HepG2 (cell line): ENCODE measurements around the gene CDC42EP5. TPM values are rescaled to one million over a fixed set of nuclear protein-coding genes. Genes with fewer than 3 reads are reported as not detected.
"Not testable (repeated sequence)": the region's sequence is repeated elsewhere in the genome, so short reads cannot be mapped to it uniquely, and the experiment has no call there.

Experiments used
- ATAC-seq: fragments of 200-7000 bp; cut with Tn5 transposase; 3 replicates; pipeline ENCODE4 v1.9.1; 2020; ENCODE audit warnings: mild to moderate bottlenecking, moderate library complexity
- BruUV-seq: library from RNA; stranded (reverse); fragments of 400-500 nt; replicated peaks from 2 replicates; lab custom pipeline; 2021; lab: Mats Ljungman, UMichigan
- CTCF ChIA-PET: fragments of 300-600 bp; formaldehyde crosslinking; extraction: SDS; loops from one replicate; lab custom pipeline; 2021; ENCODE audit warnings: low total read pairs, inconsistent platforms, low intra/inter-chr PET ratio; lab: Yijun Ruan, JAX
- POLR2A ChIA-PET: fragments of 350-600 bp; sonication (Branson Sonifier 250); formaldehyde crosslinking; loops from one replicate; lab custom pipeline; 2020; ENCODE audit warnings: antibody characterized with exemption, inconsistent platforms; lab: Yijun Ruan, JAX
- DNase-seq: peaks from one replicate; pipeline ENCODE4 v3.0.0-alpha.2; 2015; ENCODE audit warnings: low spot score
- FAIRE-seq: peaks from 3 replicates; lab custom pipeline; 2011; peaks lifted over from hg19 to GRCh38; lab: Jason Lieb, UNC
- H2AFZ ChIP-seq: one replicate; pipeline ENCODE4 v1.6.1; 2011; ENCODE audit warnings: low read length, inconsistent platforms
- H3K27ac ChIP-seq: fragments of 300-600 bp; 3 replicates; pipeline ENCODE4 v1.8.0; 2011; ENCODE audit warnings: mixed run types, mild to moderate bottlenecking, mixed read lengths, low read length, inconsistent platforms; ENCODE audit not compliant: insufficient read depth; ENCODE audit errors: extremely low read length
- H3K27me3 ChIP-seq, 2 experiments: fragments of 200-600 bp in 1 of 2; 2 replicates in 1 of 2; 3 replicates in 1 of 2; pipeline versions ENCODE4 v1.6.0 to v1.8.0; 2011; ENCODE audit warnings: low read length in 2 of 2, mild to moderate bottlenecking in 2 of 2, moderate library complexity in 2 of 2, inconsistent platforms in 1 of 2; ENCODE audit not compliant: insufficient read depth in 2 of 2, control insufficient read depth in 1 of 2
- H3K36me3 ChIP-seq, 2 experiments: fragments of 200-600 bp in 1 of 2; replicated peaks in 1 of 2; 2 replicates in 1 of 2; 3 replicates in 1 of 2; pipeline versions ENCODE4 v1.5.1 to v1.8.0; 2011; ENCODE audit warnings: low read length in 2 of 2, inconsistent platforms in 1 of 2; ENCODE audit not compliant: insufficient read depth in 2 of 2, control insufficient read depth in 1 of 2
- H3K4me1 ChIP-seq: 2 replicates; pipeline ENCODE4 v1.5.1; 2012; ENCODE audit warnings: low read length, inconsistent platforms; ENCODE audit not compliant: insufficient read depth
- H3K4me2 ChIP-seq: 2 replicates; pipeline ENCODE4 v1.6.0; 2011; ENCODE audit warnings: low read depth, low read length, inconsistent platforms
- H3K4me3 ChIP-seq, 3 experiments: fragments of 200-600 bp in 1 of 3; sonication (generic), shearing (Covaris generic) in 1 of 3; replicated peaks in 1 of 3; 2 replicates each; pipeline ENCODE4 v1.5.1; 2011 to 2016; ENCODE audit warnings: low read length in 3 of 3, inconsistent platforms in 2 of 3, low read depth in 2 of 3, mild to moderate bottlenecking in 2 of 3, control low read depth in 1 of 3, mixed read lengths in 1 of 3; ENCODE audit not compliant: insufficient read depth in 1 of 3
- H3K79me2 ChIP-seq: one replicate; pipeline ENCODE4 v1.6.1; 2011; ENCODE audit warnings: low read length, inconsistent platforms; ENCODE audit not compliant: insufficient read depth
- H3K9ac ChIP-seq: 2 replicates; pipeline ENCODE4 v1.6.0; 2011; ENCODE audit warnings: mild to moderate bottlenecking, low read depth, low read length, inconsistent platforms; ENCODE audit not compliant: insufficient read depth
- H3K9me3 ChIP-seq: 2 replicates; pipeline ENCODE4 v1.5.1; 2012; ENCODE audit warnings: mild to moderate bottlenecking, low read length
- H4K20me1 ChIP-seq: 2 replicates; pipeline ENCODE4 v1.6.0; 2011; ENCODE audit warnings: inconsistent platforms, mild to moderate bottlenecking, low read length, moderate library complexity; ENCODE audit not compliant: insufficient read depth
- HNRNPLL ChIP-seq: fragments of 200-400 bp; formaldehyde crosslinking; IDR thresholded peaks from 2 replicates; pipeline ENCODE4 v1.6.1; 2017; ENCODE audit warnings: mild to moderate bottlenecking, low read depth, low read length; ENCODE audit not compliant: poor library complexity, severe bottlenecking
- SKI ChIP-seq: fragments of 450-650 bp; IDR thresholded peaks from one replicate; pipeline ENCODE4 v1.6.1; 2018; ENCODE audit warnings: mild to moderate bottlenecking; ENCODE audit not compliant: partially characterized antibody
- TCF7 ChIP-seq: sonication (generic); IDR thresholded peaks from 2 replicates; pipeline ENCODE4 v1.6.1; 2016; ENCODE audit warnings: antibody characterized with exemption, low read depth
- WGBS: methylation state at CpG from one replicate; pipeline ENCODE4 v1.1.6; 2017; ENCODE audit warnings: low lambda C conversion rate; 5-methylcytosine and 5-hydroxymethylcytosine counted together
- in situ Hi-C: cut with HindIII; loops from 2 replicates; pipeline ENCODE4 v1.10.0; 2017; ENCODE audit warnings: low pct_unique_long_range_greater_than_20kb; ENCODE audit not compliant: extremely low pct_ligation_motif_present
- intact Hi-C: fragments of 100-400 bp; cut with micrococcal nuclease; formaldehyde crosslinking; loops from one replicate; pipeline ENCODE4 v1.10.0; 2022; ENCODE audit not compliant: unreplicated experiment
- polyA plus RNA-seq, 8 experiments: library from polyadenylated mRNA; depleted of rRNA in 3 of 8; stranded (reverse) in 7 of 8; unstranded in 1 of 8; fragments of >200 nt; fragmentation: Illumina TruSeq in 4 of 8; extraction: Trizol in 4 of 8; gene quantifications; 2 replicates each; pipeline versions ENCODE4 v1.2.1 to v1.2.3, GENCODE V29; 2011 to 2016; ENCODE audit warnings: low read depth in 4 of 8, missing spikeins in 1 of 8, mixed read lengths in 1 of 8; ENCODE audit not compliant: insufficient read depth in 1 of 8
- total RNA-seq, 5 experiments: library from RNA; depleted of rRNA; stranded (reverse); fragments of >200 nt; fragmentation: Illumina TruSeq; extraction: Trizol; gene quantifications; 2 replicates each; pipeline ENCODE4 v1.2.3, GENCODE V29; 2016; ENCODE audit warnings: low read depth in 1 of 5

The CDC42EP5 gene
- total and polyA plus RNA-seq, 2 of the 13 experiments (the other 11 are each of a cell fraction or from before 2014, with no cell fraction given) = 0.41 to 1.6 TPM

DNA sequence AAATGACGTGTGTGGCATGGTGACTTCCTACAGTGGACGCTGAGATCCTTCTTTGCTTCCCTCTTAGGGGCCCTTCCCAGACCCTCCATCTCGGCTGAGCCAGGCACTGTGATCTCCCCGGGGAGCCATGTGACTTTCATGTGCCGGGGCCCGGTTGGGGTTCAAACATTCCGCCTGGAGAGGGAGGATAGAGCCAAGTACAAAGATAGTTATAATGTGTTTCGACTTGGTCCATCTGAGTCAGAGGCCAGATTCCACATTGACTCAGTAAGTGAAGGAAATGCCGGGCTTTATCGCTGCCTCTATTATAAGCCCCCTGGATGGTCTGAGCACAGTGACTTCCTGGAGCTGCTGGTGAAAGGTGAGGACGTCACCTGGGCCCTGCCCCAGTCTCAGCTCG, 34.7 kb upstream of the CDC42EP5 start:
- WGBS = 9% methylated on average over 10 of the region's 12 CpGs
- BruUV-seq = no TSS peak
- no peaks in the 10 kb centered on the region for H3K27me3 ChIP-seq

DNA sequence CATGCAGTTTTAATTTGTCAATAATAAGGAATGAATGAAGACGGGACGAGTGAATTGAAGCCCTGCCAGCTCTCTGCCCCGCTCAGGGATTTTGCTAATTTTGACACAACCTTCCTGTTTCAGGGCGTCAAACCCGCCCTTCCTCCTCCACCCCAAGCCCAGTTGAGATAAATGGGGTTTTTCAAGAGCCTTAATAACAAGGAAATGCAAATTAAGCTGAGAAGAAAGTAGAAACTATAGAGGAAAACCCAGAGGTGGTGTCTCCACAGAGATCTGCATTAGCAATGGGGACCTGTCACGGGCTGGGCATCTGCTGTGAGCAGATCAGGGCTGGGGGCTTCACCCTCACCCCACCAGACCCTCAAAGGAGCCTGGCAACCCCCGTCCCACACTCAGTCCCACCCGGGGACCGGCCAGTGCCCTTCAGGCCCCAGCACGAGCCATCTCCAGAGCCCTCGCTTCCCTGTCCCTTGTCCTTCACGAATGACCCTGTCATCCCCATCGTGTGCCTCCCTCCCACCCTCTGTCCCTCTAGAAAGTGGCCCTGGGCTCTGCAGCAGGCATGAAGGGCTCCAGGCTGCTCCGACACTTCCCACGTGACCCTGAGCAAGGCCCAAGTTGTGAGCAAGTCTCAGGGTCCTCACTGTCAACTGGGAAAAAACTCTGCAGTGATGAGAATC, 34.1 kb upstream of the CDC42EP5 start:
- peaks cover 16% of the 10 kb centered on the region for H3K4me1 ChIP-seq
- H3K9me3 ChIP-seq, H3K36me3 ChIP-seq, H3K27ac ChIP-seq, BruUV-seq, intact Hi-C loops, ATAC-seq, in situ Hi-C loops, H4K20me1 ChIP-seq, H3K4me3 ChIP-seq, H3K9ac ChIP-seq, H3K4me2 ChIP-seq, CTCF ChIA-PET, POLR2A ChIA-PET, H3K27me3 ChIP-seq, FAIRE-seq, DNase-seq, H3K79me2 ChIP-seq, H2AFZ ChIP-seq: not testable (repeated sequence)
- 59% methylated on average over 7 of the region's 15 CpGs for WGBS

More for the DNA sequence above, 34.7 kb upstream of the CDC42EP5 start:
- CTCF ChIA-PET = no interaction called here
- TF ChIP-seq HNRNPLL (no peak), SKI (no peak), TCF7 (peak; percentile 62; the same call in 1 of the 2 replicates)
- TF ChIP-seq, all 625 proteins: peak for 1
- Histone ChIP-seq H3K27ac (no peak overlapping the region), H3K9me3 (no peaks in the 10 kb centered on the region), H3K4me2 (peak overlapping the region; percentile 38; the same call in 1 of the 2 replicates), H2AFZ (no peak overlapping the region), H3K36me3 (no peaks in the 10 kb centered on the region), H3K4me3 (no peak overlapping the region), H3K79me2 (no peaks in the 10 kb centered on the region), H4K20me1 (no peaks in the 10 kb centered on the region), H3K4me1 (peaks cover 16% of the 10 kb centered on the region), H3K9ac (no peak overlapping the region)
- POLR2A ChIA-PET = no interaction called here
- intact Hi-C loops (no loop called here), in situ Hi-C loops (no loop called here)
- no peak; the same call in 2 of the 3 replicates for ATAC-seq
- DNase-seq = peak; percentile 40
- FAIRE-seq = no peak
